ENCODE results near the gene DNAH10.

DNAH10 gene

DNA sequence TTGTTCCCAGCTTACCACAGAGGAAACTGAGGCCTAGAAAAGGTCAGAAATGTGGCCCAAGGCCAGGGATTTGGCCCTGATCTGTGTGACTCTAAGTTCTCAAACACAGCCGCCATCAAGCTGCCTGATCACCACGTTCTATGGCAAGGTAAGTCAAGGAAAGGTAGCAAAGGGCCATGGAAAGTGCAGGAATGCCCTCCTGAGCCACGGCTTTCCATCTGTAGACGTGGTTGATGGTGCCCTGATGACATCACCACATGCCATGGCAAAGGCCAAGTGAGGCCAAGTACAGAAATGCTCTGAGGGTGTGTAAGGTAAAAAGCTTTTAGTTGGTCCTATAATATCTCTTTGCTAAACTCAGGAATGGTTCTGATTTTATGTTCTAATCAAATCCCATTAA lies 99.3 kb downstream of the DNAH10 start (continued):
- TF ChIP-seq, protein P1, sequence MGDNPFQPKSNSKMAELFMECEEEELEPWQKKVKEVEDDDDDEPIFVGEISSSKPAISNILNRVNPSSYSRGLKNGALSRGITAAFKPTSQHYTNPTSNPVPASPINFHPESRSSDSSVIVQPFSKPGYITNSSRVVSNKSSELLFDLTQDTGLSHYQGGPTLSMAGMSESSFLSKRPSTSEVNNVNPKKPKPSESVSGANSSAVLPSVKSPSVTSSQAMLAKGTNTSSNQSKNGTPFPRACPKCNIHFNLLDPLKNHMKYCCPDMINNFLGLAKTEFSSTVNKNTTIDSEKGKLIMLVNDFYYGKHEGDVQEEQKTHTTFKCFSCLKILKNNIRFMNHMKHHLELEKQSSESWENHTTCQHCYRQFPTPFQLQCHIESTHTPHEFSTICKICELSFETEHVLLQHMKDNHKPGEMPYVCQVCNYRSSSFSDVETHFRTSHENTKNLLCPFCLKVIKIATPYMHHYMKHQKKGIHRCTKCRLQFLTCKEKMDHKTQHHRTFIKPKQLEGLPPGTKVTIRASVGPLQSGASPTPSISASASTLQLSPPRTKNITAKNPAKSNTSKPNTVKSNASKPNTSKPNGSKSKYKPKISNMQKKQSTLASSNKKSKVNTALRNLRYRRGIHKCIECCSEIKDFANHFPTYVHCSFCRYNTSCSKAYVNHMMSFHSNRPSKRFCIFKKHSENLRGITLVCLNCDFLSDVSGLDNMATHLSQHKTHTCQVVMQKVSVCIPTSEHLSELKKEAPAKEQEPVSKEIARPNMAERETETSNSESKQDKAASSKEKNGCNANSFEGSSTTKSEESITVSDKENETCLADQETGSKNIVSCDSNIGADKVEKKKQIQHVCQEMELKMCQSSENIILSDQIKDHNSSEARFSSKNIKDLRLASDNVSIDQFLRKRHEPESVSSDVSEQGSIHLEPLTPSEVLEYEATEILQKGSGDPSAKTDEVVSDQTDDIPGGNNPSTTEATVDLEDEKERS (tag by site-specific recombination; IDR thresholded peaks at IDR 0.05) = no peak
- TF ChIP-seq ZNF600 (tag by site-specific recombination; IDR thresholded peaks at IDR 0.05) (no peak), ZNF791 (tag by site-specific recombination; IDR thresholded peaks at IDR 0.05) (no peak), ZNF274 (IDR thresholded peaks at IDR 0.05; ENCODE audit: low read length) (no peak), ZNF274 (tag by site-specific recombination; IDR thresholded peaks at IDR 0.05; ENCODE audit: borderline replicate concordance) (no peak)
- TF ChIP-seq, protein P2, sequence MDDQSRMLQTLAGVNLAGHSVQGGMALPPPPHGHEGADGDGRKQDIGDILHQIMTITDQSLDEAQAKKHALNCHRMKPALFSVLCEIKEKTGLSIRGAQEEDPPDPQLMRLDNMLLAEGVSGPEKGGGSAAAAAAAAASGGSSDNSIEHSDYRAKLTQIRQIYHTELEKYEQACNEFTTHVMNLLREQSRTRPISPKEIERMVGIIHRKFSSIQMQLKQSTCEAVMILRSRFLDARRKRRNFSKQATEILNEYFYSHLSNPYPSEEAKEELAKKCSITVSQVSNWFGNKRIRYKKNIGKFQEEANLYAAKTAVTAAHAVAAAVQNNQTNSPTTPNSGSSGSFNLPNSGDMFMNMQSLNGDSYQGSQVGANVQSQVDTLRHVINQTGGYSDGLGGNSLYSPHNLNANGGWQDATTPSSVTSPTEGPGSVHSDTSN (CRISPR knock-in tag; IDR thresholded peaks at IDR 0.05) = no peak

DNA sequence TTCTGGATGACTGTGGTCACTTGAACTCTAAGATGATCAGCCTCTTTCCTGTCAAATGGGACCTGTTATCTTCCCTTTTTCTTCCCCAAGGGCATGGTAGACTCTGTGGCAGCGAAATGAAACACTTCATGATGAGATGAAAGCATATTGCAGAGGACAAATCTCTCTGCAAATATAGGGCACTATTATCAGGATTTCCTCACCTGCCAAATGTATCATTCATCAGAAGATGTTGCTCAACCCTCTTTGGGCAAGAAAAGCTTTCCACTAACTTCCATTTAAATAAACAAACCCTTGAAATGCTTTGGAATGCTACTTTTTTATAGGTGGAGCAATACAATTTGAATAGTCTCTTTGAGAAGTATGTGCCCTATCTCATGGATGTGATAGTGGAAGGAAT lies 105.0 kb downstream of the DNAH10 start:
- no peak for TF ChIP-seq ZNF544 (tag by site-specific recombination; IDR thresholded peaks at IDR 0.05)
- CTCF ChIA-PET = no interaction called here
- H3K36me3 ChIP-seq (ENCODE audit: control insufficient read depth in 2 of 2, insufficient read depth in 1 of 2, low read length in 2 of 2) = no peaks in the 10 kb centered on the region

DNA sequence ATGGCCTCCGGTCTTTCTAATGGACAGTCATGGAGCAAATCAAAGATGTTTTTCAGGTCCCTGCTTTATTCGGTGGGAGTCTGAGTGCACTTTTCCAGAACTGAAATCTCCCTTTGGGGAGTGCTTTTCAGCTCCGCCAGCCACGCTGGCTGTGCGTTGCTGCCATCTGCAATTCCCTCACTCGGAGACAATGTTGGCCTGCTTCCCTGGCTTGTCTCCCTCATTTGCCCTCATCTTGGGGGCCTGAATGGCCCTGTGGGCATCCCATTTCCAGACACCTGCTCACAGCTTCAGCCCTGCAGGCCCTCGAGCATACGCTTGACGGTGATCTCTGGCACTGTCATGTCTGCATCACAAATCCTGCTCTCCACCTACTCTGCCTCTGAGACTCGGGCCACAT lies 106.7 kb downstream of the DNAH10 start:
- Histone ChIP-seq H3K27ac (ENCODE audit: extremely low read depth, low read depth, low read length) (no peak overlapping the region), H3K9me3 (ENCODE audit: control insufficient read depth, insufficient read depth, low read depth, low read length) (no peaks in the 10 kb centered on the region), H3K4me3 (ENCODE audit: low read depth, low read length) (no peak overlapping the region), H3K36me3 (ENCODE audit: control insufficient read depth in 2 of 2, insufficient read depth in 1 of 2, low read length in 2 of 2) (no peaks in the 10 kb centered on the region), H3K4me1 (ENCODE audit: control insufficient read depth, insufficient read depth, low read length) (no peaks in the 10 kb centered on the region)
- TF ChIP-seq ZNF184 (tag by site-specific recombination; IDR thresholded peaks at IDR 0.05) = no peak
- TF ChIP-seq ZNF48 (tag by site-specific recombination; IDR thresholded peaks at IDR 0.05) = no peak
- TF ChIP-seq ZNF302 (tag by site-specific recombination; IDR thresholded peaks at IDR 0.05; ENCODE audit: low read depth) = no peak
- no peak for TF ChIP-seq ZNF37A (tag by site-specific recombination; IDR thresholded peaks at IDR 0.05)
- TF ChIP-seq, protein P3, sequence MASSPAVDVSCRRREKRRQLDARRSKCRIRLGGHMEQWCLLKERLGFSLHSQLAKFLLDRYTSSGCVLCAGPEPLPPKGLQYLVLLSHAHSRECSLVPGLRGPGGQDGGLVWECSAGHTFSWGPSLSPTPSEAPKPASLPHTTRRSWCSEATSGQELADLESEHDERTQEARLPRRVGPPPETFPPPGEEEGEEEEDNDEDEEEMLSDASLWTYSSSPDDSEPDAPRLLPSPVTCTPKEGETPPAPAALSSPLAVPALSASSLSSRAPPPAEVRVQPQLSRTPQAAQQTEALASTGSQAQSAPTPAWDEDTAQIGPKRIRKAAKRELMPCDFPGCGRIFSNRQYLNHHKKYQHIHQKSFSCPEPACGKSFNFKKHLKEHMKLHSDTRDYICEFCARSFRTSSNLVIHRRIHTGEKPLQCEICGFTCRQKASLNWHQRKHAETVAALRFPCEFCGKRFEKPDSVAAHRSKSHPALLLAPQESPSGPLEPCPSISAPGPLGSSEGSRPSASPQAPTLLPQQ (tag by site-specific recombination; IDR thresholded peaks at IDR 0.05) = no peak
- TF ChIP-seq, protein P4, sequence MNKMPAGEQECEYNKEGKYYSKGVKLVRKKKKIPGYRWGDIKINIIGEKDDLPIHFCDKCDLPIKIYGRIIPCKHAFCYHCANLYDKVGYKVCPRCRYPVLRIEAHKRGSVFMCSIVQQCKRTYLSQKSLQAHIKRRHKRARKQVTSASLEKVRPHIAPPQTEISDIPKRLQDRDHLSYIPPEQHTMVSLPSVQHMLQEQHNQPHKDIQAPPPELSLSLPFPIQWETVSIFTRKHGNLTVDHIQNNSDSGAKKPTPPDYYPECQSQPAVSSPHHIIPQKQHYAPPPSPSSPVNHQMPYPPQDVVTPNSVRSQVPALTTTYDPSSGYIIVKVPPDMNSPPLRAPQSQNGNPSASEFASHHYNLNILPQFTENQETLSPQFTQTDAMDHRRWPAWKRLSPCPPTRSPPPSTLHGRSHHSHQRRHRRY (tag by site-specific recombination; IDR thresholded peaks at IDR 0.05) = no peak
- TF ChIP-seq ZNF555 (tag by site-specific recombination; conservative IDR thresholded peaks at IDR 0.05) = no peak
- no peak for TF ChIP-seq ZNF146 (tag by site-specific recombination; IDR thresholded peaks at IDR 0.05)
- TF ChIP-seq, protein P5, sequence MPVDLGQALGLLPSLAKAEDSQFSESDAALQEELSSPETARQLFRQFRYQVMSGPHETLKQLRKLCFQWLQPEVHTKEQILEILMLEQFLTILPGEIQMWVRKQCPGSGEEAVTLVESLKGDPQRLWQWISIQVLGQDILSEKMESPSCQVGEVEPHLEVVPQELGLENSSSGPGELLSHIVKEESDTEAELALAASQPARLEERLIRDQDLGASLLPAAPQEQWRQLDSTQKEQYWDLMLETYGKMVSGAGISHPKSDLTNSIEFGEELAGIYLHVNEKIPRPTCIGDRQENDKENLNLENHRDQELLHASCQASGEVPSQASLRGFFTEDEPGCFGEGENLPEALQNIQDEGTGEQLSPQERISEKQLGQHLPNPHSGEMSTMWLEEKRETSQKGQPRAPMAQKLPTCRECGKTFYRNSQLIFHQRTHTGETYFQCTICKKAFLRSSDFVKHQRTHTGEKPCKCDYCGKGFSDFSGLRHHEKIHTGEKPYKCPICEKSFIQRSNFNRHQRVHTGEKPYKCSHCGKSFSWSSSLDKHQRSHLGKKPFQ (tag by site-specific recombination; IDR thresholded peaks at IDR 0.05) = no peak
- no peak for TF ChIP-seq ZNF202 (tag by site-specific recombination; IDR thresholded peaks at IDR 0.05; ENCODE audit: borderline replicate concordance)
- TF ChIP-seq, protein P6, sequence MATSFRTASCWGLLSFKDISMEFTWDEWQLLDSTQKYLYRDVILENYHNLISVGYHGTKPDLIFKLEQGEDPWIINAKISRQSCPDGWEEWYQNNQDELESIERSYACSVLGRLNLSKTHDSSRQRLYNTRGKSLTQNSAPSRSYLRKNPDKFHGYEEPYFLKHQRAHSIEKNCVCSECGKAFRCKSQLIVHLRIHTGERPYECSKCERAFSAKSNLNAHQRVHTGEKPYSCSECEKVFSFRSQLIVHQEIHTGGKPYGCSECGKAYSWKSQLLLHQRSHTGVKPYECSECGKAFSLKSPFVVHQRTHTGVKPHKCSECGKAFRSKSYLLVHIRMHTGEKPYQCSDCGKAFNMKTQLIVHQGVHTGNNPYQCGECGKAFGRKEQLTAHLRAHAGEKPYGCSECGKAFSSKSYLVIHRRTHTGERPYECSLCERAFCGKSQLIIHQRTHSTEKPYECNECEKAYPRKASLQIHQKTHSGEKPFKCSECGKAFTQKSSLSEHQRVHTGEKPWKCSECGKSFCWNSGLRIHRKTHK (tag by site-specific recombination; IDR thresholded peaks at IDR 0.05) = no peak
- TF ChIP-seq ZNF660 (tag by site-specific recombination; IDR thresholded peaks at IDR 0.05) = no peak
- no peak for TF ChIP-seq ZNF514 (tag by site-specific recombination; IDR thresholded peaks at IDR 0.05)
- TF ChIP-seq ZXDB (tag by site-specific recombination; IDR thresholded peaks at IDR 0.05) = no peak
- POLR2A ChIA-PET = no interaction called here
- CTCF ChIA-PET = interaction anchor here (1.0 kb wide), 1 partner anchor 33 kb away, joined by 5 read pairs; no protein-coding TSS in a partner anchor

More for the DNA sequence above, 105.0 kb downstream of the DNAH10 start:
- no peaks in the 10 kb centered on the region for H3K4me1 ChIP-seq (ENCODE audit: control insufficient read depth, insufficient read depth, low read length)
- H3K9me3 ChIP-seq (ENCODE audit: control insufficient read depth, insufficient read depth, low read depth, low read length) = no peaks in the 10 kb centered on the region
- H3K4me3 ChIP-seq (ENCODE audit: low read depth, low read length) = no peak overlapping the region
- POLR2A ChIA-PET = no interaction called here
- H3K27ac ChIP-seq (ENCODE audit: extremely low read depth, low read depth, low read length) = no peak overlapping the region
